Keratinocyte (primary cell): Measurements from ENCODE around the gene TMEM38B. TPM values are rescaled to one million over a fixed set of nuclear protein-coding genes. Genes with fewer than 3 reads are reported as not detected.

Source experiments
- DNase-seq: peaks from one replicate; pipeline ENCODE4 v3.0.0-alpha.2; 2011; ENCODE audit warnings: low read depth, missing footprints, low spot score
- FAIRE-seq: peaks from 2 replicates; lab custom pipeline; 2011; peaks lifted over from hg19 to GRCh38; lab: Jason Lieb, UNC
- H2AFZ ChIP-seq: 2 replicates; pipeline ENCODE4 v1.6.0; 2012; ENCODE audit warnings: low read length, control low read depth, inconsistent platforms; ENCODE audit not compliant: control insufficient read depth
- H3K27ac ChIP-seq: 2 replicates; pipeline ENCODE4 v1.5.1; 2011; ENCODE audit warnings: low read length; ENCODE audit not compliant: control insufficient read depth, insufficient read depth
- H3K27me3 ChIP-seq: 3 replicates; pipeline ENCODE4 v1.6.0; 2011; ENCODE audit warnings: low read length; ENCODE audit not compliant: control insufficient read depth, insufficient read depth; ENCODE audit errors: extremely low read depth
- H3K36me3 ChIP-seq, 2 experiments: 2 replicates in 1 of 2; 3 replicates in 1 of 2; pipeline ENCODE4 v1.5.1; 2011; ENCODE audit warnings: low read length in 2 of 2, mild to moderate bottlenecking in 1 of 2; ENCODE audit not compliant: control insufficient read depth in 2 of 2, insufficient read depth in 2 of 2; ENCODE audit errors: extremely low read depth in 1 of 2
- H3K4me1 ChIP-seq: 3 replicates; pipeline ENCODE4 v1.5.1; 2011; ENCODE audit warnings: low read length; ENCODE audit not compliant: control insufficient read depth, insufficient read depth; ENCODE audit errors: extremely low read depth
- H3K4me2 ChIP-seq: 3 replicates; pipeline ENCODE4 v1.6.0; 2011; ENCODE audit warnings: low read depth, low read length; ENCODE audit not compliant: control insufficient read depth, insufficient read depth; ENCODE audit errors: extremely low read depth
- H3K4me3 ChIP-seq, 3 experiments: fragments of 200-600 bp in 1 of 3; sonication (generic) in 1 of 3; 2 replicates in 2 of 3; 3 replicates in 1 of 3; pipeline ENCODE4 v1.5.1; 2011 to 2016; ENCODE audit warnings: low read length in 3 of 3, mild to moderate bottlenecking in 3 of 3, control low read depth in 2 of 3, inconsistent platforms in 1 of 3, low read depth in 1 of 3, mixed read lengths in 1 of 3, mixed run types in 1 of 3, moderate library complexity in 1 of 3; ENCODE audit not compliant: control insufficient read depth in 2 of 3, insufficient read depth in 2 of 3; ENCODE audit errors: extremely low read depth in 1 of 3
- H3K79me2 ChIP-seq: 2 replicates; pipeline ENCODE4 v1.6.0; 2012; ENCODE audit warnings: low read length; ENCODE audit not compliant: control insufficient read depth, insufficient read depth
- H3K9ac ChIP-seq: 3 replicates; pipeline ENCODE4 v1.6.0; 2011; ENCODE audit warnings: low read length; ENCODE audit not compliant: control insufficient read depth, insufficient read depth; ENCODE audit errors: extremely low read depth
- H3K9me1 ChIP-seq: 3 replicates; pipeline ENCODE4 v1.6.0; 2011; ENCODE audit warnings: low read length; ENCODE audit not compliant: control insufficient read depth, insufficient read depth; ENCODE audit errors: extremely low read depth
- H3K9me3 ChIP-seq: 2 replicates; pipeline ENCODE4 v1.5.1; 2012; ENCODE audit warnings: low read depth, low read length; ENCODE audit not compliant: control insufficient read depth
- H4K20me1 ChIP-seq: 3 replicates; pipeline ENCODE4 v1.6.0; 2011; ENCODE audit warnings: low read length; ENCODE audit not compliant: control insufficient read depth, insufficient read depth; ENCODE audit errors: extremely low read depth
- CTCF ChIP-seq, 3 experiments: IDR thresholded peaks in 1 of 3; conservative IDR thresholded peaks in 1 of 3; optimal IDR thresholded peaks in 1 of 3; 2 replicates in 2 of 3; 3 replicates in 1 of 3; pipeline versions ENCODE3 to v1.5.1; 2011; ENCODE audit warnings: low read length in 3 of 3, mild to moderate bottlenecking in 3 of 3, moderate library complexity in 2 of 3, control low read depth in 1 of 3, inconsistent platforms in 1 of 3; ENCODE audit not compliant: insufficient read depth in 2 of 3; ENCODE audit errors: extremely low read depth in 1 of 3
- EZH2 ChIP-seq: IDR thresholded peaks from one replicate; pipeline ENCODE4 v1.6.1; 2012; ENCODE audit warnings: inconsistent platforms, mild to moderate bottlenecking, low read length, moderate library complexity
- dilution Hi-C: fragments of 300-500 bp; cut with MboI; formaldehyde crosslinking; loops from one replicate; pipeline ENCODE4 v1.7.0; 2020; ENCODE audit warnings: low sequenced_read_pairs; ENCODE audit not compliant: extremely low pct_ligation_motif_present
- polyA plus RNA-seq, 5 experiments: library from polyadenylated mRNA; depleted of rRNA in 3 of 5; stranded (reverse) in 3 of 5; stranded (forward) in 1 of 5; unstranded in 1 of 5; fragments of >200 nt; gene quantifications; 1 replicate in 1 of 5; 2 replicates in 3 of 5; 3 replicates in 1 of 5; pipeline versions ENCODE4 v1.2.1 to v1.2.3, GENCODE V29; 2011 to 2012; ENCODE audit warnings: missing spikeins in 2 of 5, low read depth in 1 of 5, low replicate concordance in 1 of 5

TMEM38B gene
- polyA plus RNA-seq, 1 donor (not counting 4 experiments of a cell fraction or from before 2014, with no cell fraction given) = 9.8 TPM

- H3K9me3 ChIP-seq = peaks cover 3% of the 10 kb centered on the region
- no peaks in the 10 kb centered on the region for H3K36me3 ChIP-seq
- no peak overlapping the region for H3K9ac ChIP-seq
- H3K4me3 ChIP-seq = no peak overlapping the region
- H3K27me3 ChIP-seq = no peaks in the 10 kb centered on the region
- TF ChIP-seq EZH2 = no peak
- no peak for TF ChIP-seq CTCF (optimal IDR thresholded peaks at IDR 0.05 in 1 of 3, IDR thresholded peaks at IDR 0.05 in 1 of 3, conservative IDR thresholded peaks at IDR 0.05 in 1 of 3; ENCODE audit: extremely low read depth in 1 of 3, insufficient read depth in 2 of 3, low read length in 3 of 3)
- FAIRE-seq (no peak), DNase-seq (no peak)
- dilution Hi-C loops = no loop called here
- no peaks in the 10 kb centered on the region for H4K20me1 ChIP-seq
- no peak overlapping the region for H2AFZ ChIP-seq
- no peaks in the 10 kb centered on the region for H3K9me1 ChIP-seq
- H3K79me2 ChIP-seq = no peaks in the 10 kb centered on the region
- no peak overlapping the region for H3K27ac ChIP-seq
- no peak overlapping the region for H3K4me2 ChIP-seq
- no peaks in the 10 kb centered on the region for H3K4me1 ChIP-seq
These were observed 41.0 kb downstream of the TMEM38B start for GRCh38 chr9:105735366-105735765.

- Histone ChIP-seq H3K4me3 (no peak overlapping the region), H4K20me1 (no peaks in the 10 kb centered on the region), H3K9me1 (no peaks in the 10 kb centered on the region), H3K4me1 (no peaks in the 10 kb centered on the region), H3K27me3 (no peaks in the 10 kb centered on the region), H2AFZ (no peak overlapping the region), H3K9ac (no peak overlapping the region), H3K9me3 (peaks cover 3% of the 10 kb centered on the region), H3K4me2 (no peak overlapping the region), H3K79me2 (no peaks in the 10 kb centered on the region), H3K36me3 (no peaks in the 10 kb centered on the region), H3K27ac (no peak overlapping the region)
- dilution Hi-C loops = no loop called here
- TF ChIP-seq CTCF (optimal IDR thresholded peaks at IDR 0.05 in 1 of 3, IDR thresholded peaks at IDR 0.05 in 1 of 3, conservative IDR thresholded peaks at IDR 0.05 in 1 of 3; ENCODE audit: extremely low read depth in 1 of 3, insufficient read depth in 2 of 3, low read length in 3 of 3) (no peak), EZH2 (no peak)
- no peak for DNase-seq
- no peak for FAIRE-seq
These were observed 42.9 kb downstream of the TMEM38B start for GRCh38 chr9:105737205-105737604.
